ENCODE data around the gene S100PBP. TPM values are rescaled to one million over a fixed set of nuclear protein-coding genes. Genes with fewer than 3 reads are reported as not detected.

Gene S100PBP
- total and polyA plus RNA-seq, 2 of the 13 experiments (the other 11 are each of a cell fraction or from before 2014, with no cell fraction given) = 20.4 to 26.1 TPM

- TF ChIP-seq ZBTB38 (CRISPR knock-in tag; IDR thresholded peaks at IDR 0.05) = peak; percentile 94
- TF ChIP-seq ZFP36 (IDR thresholded peaks at IDR 0.05; ENCODE audit: borderline replicate concordance, low read depth, low read length, partially characterized antibody) = peak; percentile 13
- TF ChIP-seq ZNF337 (CRISPR knock-in tag; IDR thresholded peaks at IDR 0.05; ENCODE audit: borderline replicate concordance, low read depth) = peak; percentile 91; the same call in 1 of the 2 replicates
- peak; percentile 95 for TF ChIP-seq HDAC2 (CRISPR knock-in tag; IDR thresholded peaks at IDR 0.05)
- peak; percentile 97 for TF ChIP-seq ZNF878 (CRISPR knock-in tag; IDR thresholded peaks at IDR 0.05)
- peak; percentile 99 for TF ChIP-seq AHR (CRISPR knock-in tag; IDR thresholded peaks at IDR 0.05)
- TF ChIP-seq ELK4 (CRISPR knock-in tag; IDR thresholded peaks at IDR 0.05; ENCODE audit: borderline replicate concordance) = peak; percentile 76; the same call in 1 of the 2 replicates
- peak; percentile 97 for TF ChIP-seq SALL2 (CRISPR knock-in tag; IDR thresholded peaks at IDR 0.05)
- TF ChIP-seq FOSL1 (CRISPR knock-in tag; IDR thresholded peaks at IDR 0.05; ENCODE audit: borderline replicate concordance) = 0 out of 2 replicates have a peak, but pooled peaks have one; percentile 45
- no peak for TF ChIP-seq PBX2 (CRISPR knock-in tag; IDR thresholded peaks at IDR 0.05)
- no peak for TF ChIP-seq GATA4 (IDR thresholded peaks at IDR 0.05; ENCODE audit: borderline replicate concordance, low read depth)
- TF ChIP-seq CCAR2 (optimal IDR thresholded peaks at IDR 0.05; ENCODE audit: low read depth, low read length) = no peak
- peak; percentile 88 for TF ChIP-seq HIVEP1 (CRISPR knock-in tag; IDR thresholded peaks at IDR 0.05)
- TF ChIP-seq XRCC5 (optimal IDR thresholded peaks at IDR 0.05; ENCODE audit: low read length) = peak; percentile 80
- peak; percentile 94 for TF ChIP-seq SAFB2 (CRISPR knock-in tag; IDR thresholded peaks at IDR 0.05; ENCODE audit: borderline replicate concordance, low read depth)
- TF ChIP-seq MATR3 (CRISPR knock-in tag; IDR thresholded peaks at IDR 0.05) = no peak
- 0 out of 2 replicates have a peak, but pooled peaks have one; percentile 20 for TF ChIP-seq ZFX (CRISPR knock-in tag; IDR thresholded peaks at IDR 0.05; ENCODE audit: low read depth)
- TF ChIP-seq MNT (IDR thresholded peaks at IDR 0.05) = no peak
- peak; percentile 99 for TF ChIP-seq ETV6 (CRISPR knock-in tag; conservative IDR thresholded peaks at IDR 0.05)
- TF ChIP-seq ZNF333 (CRISPR knock-in tag; IDR thresholded peaks at IDR 0.05; ENCODE audit: borderline replicate concordance) = peak; percentile 99; the same call in 1 of the 2 replicates
- peak; percentile 78 for TF ChIP-seq HOXA3 (CRISPR knock-in tag; IDR thresholded peaks at IDR 0.05)
- TF ChIP-seq FOXK2 (IDR thresholded peaks at IDR 0.05) = no peak
- peak; percentile 62; the same call in 1 of the 2 replicates for TF ChIP-seq PAX8 (CRISPR knock-in tag; IDR thresholded peaks at IDR 0.05; ENCODE audit: borderline replicate concordance)
- peak; percentile 87; the same call in 1 of the 2 replicates for TF ChIP-seq ZNF510 (CRISPR knock-in tag; IDR thresholded peaks at IDR 0.05; ENCODE audit: low read depth)
- TF ChIP-seq ZBTB3 (CRISPR knock-in tag; IDR thresholded peaks at IDR 0.05; ENCODE audit: borderline replicate concordance, low read depth) = peak; percentile 90; the same call in 1 of the 2 replicates
- TF ChIP-seq ZNF326 (CRISPR knock-in tag; IDR thresholded peaks at IDR 0.05; ENCODE audit: borderline replicate concordance) = no peak
- peak; percentile 92 for TF ChIP-seq MAZ (IDR thresholded peaks at IDR 0.05; ENCODE audit: borderline replicate concordance, low read depth, low read length)
- peak; percentile 92 for TF ChIP-seq MAZ (CRISPR knock-in tag; IDR thresholded peaks at IDR 0.05; ENCODE audit: low read depth)
Observed at GRCh38 chr1:32886004-32886827, 68.8 kb downstream of the S100PBP start, which contains the start of gene HPCA (continued).
